DMS114 treated with DMSO at 0.1 percent for 48 hours (cell line): Measurements from ENCODE around the gene LDB2.

Experiments used
- DNase-seq: peaks from one replicate; lab custom pipeline; 2025; ENCODE audit not compliant: unreplicated experiment; lab: John Stamatoyannopoulos, UW

LDB2 gene

DNA sequence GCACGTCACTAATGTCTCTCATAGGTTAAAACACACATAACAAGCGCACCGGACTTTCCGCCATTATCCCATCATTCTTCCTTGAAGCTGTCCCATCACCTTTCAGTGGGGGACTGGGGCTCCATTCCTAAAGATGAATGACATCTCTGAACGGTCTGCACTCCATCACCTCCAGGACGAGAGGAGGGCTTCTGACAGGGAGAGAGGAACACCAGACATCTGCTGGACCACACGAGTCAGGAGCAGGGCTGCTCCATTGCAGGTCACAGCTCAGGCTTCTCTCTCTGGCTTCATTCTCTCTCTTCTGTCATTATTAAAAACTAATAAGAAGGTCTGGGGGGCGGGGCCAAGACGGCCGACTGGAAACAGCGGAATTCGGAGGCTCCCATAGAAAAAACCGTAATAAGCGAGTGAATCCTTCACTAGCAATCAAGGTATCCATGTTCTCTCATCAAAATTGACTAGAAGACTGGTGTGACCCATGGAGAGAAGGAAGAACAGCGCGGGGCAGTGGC lies 289.8 kb downstream of the LDB2 start:
- DNase-seq: no peak

GRCh38 chr4:16608123-16608522 lies 290.3 kb downstream of the LDB2 start:
- DNase-seq: no peak

DNA sequence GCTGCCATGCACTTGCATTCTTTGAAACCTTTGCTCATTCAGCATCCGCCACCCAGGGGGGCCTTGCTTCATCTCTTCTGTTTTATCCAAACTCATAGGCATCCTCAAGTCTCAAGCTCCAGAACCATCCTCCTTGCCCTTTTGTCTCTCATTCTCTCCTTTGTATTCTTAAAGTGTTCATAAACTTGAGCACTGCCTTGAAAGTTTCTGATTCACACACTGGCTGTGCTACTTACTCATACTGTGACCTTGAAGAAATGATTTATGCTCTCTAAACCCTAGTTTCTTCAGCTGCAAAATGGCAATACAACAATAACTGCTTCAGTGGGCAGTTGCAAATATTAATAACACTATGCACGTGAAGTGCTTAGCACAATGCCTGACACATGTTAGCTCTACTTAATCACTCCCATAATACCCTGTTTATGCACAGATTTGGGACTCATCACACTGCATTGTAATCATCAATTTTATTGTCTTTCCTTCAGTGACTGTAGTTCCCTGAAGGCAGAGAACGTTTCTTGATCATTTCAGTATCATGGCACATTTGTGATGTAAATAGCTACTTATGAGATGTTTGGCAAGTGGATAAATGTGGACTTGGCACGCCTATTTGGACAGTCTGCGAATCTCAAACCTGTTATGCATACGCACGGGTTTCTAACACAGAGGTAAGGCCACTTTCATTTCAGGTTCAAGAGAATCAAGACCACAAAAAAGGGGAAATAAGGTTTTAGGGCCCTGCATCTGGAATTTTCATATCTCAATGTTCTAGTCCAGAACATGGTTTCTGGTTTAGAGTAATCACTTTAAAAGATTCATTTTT lies 291.0 kb downstream of the LDB2 start:
- DNase-seq: no peak

GRCh38 chr4:16606691-16607090 lies 291.8 kb downstream of the LDB2 start:
- DNase-seq: no peak

DNA sequence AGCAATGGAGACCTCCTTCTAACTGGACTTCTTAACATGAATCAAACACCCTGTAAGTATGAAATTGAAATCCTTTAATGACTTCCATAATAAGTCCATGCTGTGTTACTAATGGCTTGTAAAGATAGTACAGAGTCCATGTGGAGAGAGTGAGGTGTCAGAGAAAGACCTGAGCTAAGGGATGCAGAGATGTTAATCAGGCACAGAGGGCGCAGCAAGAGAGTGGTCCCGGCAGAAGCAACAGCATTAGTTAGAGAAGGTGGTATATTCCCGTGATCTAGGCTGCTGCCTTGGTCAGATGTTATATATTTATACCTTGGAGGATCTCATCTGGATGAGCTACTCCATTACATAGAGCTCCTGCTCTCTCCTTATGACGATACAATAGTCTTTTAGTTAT lies 295.3 kb downstream of the LDB2 start:
- no peak for DNase-seq

DNA sequence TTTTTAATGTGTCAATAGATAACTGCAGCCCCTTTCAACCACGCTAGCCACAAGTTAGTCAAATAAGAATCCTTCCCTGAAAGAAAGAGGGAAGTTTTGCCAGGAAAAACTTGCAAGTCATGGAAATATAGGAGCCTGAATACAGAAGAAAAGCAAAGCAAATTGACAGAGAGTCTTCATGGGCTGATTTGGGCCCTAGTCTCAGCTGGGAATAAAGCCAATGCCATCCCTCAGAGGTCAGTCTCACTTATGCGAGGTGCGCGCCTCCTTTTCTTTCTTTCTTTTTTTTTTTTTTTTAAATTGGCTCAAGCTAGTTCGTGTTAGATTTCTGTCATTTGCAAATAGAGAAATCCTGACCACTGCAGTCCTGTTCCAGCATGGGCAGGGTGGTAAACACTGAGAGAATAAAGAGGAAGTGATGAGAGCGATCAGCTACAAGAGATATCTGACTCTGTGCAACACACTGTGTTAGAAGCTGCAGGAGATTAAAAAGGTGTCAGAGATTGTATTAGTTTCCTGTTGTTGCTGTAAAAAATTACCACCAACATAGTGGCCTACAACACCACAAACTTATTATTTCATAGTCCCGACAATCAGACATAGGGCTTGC lies 299.7 kb downstream of the LDB2 start:
- DNase-seq: no peak

DNA sequence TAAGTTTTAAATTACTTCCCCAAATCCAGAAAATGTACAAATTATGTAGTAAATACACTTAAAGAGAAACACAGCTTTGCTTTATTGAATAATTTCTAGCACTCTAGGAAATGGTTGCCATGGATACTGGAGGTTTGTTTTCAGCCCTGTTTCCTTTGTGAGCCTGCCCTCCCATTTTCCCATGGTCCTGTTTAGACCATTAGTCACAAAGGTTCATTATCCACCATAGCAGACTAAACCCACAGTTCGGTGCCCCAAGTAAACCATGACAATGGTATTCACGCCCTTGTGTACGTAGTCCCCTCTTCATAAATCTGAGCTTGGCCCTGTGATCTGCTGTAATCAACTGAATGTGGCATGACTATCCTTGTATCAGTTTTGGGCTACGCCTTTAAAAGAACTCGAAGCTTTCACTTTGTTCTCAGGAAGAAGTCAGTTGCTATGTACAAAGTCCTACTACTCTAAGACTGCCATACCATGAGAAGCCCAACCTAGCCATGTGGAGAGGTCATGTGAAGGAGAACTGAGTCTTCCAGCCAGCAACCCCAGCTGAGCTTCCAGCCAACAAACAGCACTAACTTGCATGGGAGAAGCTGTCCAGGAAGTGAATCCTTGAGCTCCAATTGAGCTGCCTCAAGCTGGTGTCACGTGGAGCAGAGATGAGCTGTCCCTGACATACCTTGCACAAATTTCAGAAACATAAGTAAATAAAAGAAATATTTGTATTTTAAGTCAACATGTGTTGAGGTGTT lies 300.4 kb downstream of the LDB2 start:
- no peak for DNase-seq

DNA sequence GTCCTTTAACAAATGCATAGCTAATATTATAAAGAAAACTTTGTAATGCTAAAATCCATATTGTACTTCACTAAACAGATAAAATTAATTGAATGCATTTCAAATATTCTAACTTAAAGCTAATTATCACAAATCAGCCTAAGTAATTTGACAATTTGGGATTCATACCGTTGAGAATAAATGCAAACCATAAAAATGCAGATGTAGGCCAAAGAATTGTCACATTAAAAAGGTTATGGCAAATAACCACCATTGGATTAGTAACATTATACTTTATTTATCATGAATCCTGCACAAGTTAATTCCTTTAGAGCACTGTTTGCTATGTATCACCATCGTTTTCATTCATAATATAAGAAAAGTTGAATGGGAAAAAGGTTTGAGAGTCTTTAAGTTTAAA lies 301.0 kb downstream of the LDB2 start:
- DNase-seq: no peak

GRCh38 chr4:16596267-16596666 lies 302.2 kb downstream of the LDB2 start:
- no peak for DNase-seq

- DNase-seq: no peak
These were observed 304.3 kb downstream of the LDB2 start for GRCh38 chr4:16594128-16594527.

GRCh38 chr4:16593386-16593785 lies 305.1 kb downstream of the LDB2 start:
- DNase-seq: no peak

DNA sequence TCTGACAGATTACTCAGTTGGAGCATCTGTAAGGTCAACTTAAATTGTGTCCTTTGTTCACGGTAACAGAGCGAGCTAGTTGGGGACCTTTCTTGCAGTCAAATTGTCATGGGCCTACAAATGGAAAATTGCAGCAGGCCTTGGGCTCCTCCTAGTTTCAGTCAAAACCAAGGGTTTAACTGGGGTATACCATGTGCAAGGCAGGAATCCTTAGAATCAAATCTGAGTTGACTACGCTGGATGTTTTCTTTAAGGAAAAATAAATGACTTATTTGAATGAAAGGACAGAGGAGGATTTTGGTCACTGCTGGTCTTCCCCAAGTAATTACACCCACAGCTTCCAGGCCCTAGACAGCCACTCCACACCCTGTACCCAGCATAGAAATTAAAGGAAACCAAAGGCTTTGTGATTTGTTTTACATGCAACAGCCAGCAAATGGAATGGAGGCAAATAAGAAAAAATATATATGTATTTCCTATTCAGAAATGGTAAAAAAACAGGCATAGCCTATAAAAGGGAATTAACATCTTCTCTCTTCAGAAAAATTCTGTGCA lies 307.1 kb downstream of the LDB2 start:
- no peak for DNase-seq

DNA sequence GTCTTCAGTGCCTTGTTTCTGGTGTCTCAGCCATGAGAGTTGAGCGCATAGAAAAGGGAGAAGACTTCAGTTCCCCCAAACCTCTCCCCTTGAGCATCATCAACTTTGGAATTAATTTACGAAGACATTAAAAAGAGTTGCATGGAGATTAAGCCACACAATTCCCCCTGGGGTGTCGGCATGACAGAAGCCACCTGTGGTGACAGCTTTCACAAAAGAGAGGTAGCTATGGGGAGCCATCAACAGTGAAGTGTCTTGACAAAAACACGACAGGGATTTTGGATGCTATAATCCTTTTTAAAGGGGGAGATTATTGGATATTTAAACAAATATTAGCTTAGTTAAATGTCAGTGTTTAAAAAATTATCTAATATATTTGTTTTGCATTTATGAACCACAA lies 307.6 kb downstream of the LDB2 start:
- no peak for DNase-seq

GRCh38 chr4:16588651-16589050 lies 309.8 kb downstream of the LDB2 start:
- DNase-seq: no peak

DNA sequence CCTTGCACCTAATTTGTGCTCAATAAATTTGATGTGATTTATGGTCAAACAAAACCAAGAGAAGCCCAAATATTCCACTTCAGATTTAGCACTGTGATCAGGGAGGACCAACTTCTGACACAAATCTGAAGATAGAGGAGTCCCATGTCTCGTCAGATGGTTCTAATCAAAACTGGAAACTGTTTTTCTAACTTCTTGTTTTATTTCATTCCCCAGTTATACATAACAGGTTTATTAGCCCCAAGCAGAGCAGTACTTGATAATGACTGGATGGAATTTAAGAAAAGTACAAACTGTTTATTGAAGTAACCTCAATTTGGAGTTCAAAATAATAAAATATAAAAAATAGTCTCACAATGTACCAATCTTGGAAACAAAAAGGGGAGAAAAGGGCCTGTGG lies 310.3 kb downstream of the LDB2 start:
- no peak for DNase-seq

GRCh38 chr4:16585053-16585452 lies 313.4 kb downstream of the LDB2 start:
- DNase-seq: no peak

DNA sequence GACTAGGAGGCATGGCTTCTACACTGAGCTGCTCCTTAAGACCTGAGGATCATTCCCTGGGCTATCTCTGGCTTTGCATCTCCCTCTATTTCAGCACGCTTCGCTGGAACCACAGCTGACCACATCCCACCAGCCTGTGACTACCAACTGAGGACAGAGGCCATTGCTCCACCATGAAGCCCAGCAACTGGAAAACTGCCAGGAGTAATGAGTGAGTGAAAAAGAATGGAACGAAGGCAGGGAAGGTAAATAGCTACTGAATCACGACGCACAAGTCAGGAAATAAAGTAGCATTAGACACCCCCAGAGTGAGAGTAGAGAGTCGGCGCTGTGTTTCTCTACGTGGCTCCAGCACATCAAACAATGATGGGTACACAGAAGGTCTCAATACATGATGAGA lies 314.7 kb downstream of the LDB2 start:
- no peak for DNase-seq

DNA sequence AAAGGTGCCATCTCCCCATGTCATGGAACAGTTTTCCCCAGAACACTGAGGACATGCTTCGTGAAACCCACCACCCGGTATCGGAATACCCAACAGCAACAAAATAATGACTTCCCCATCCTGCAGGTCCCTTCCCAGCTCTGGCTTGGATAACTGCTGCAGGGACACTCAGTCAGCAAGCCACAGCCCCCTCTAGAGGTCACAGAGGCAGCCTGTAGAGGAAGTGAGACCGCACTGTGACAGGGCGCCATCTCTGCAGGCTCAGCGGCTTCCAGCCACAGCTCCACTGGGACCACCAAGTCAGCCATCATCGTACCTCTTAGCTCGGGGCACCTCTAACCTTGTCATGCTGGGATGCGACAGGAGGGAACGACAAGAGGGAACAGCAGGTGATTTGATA lies 315.9 kb downstream of the LDB2 start:
- no peak for DNase-seq

DNA sequence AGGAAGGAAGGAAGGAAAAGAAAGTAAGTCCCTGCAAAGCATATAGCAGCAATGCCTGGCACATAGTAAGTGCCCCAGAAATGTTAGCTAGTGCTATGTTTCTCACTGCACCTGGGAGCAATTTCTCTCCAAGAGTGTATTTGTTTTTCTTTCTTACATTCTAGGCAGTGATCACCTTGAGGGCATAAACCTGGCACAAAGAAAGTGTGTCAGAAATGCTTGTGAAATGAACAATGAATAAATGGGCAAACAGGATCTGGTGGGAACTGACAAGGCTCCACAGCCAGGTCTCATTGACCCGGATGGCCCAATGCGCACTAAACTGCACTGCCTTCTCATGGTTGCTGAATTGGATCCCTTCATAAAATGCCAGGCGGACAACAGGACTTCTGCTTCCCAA lies 316.4 kb downstream of the LDB2 start:
- no peak for DNase-seq

DNA sequence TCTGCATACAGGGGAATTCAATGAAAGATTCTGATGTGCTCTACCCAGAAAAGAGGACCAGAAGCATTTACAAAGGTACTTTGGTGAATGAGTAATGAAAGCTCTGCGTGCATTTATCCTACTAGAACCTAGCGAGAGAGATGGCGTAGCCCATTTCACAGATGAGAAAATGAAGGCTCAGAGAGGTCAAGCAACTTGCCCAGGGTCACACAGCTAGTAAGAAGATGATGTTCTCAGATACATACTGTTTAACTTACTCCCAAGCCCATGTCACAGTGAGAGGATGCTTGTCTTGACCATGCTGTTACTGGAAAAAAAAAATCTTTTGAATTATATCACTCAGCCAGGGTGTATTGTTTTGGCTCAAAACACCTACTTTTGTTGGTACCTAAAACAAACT lies 317.3 kb downstream of the LDB2 start:
- no peak for DNase-seq

DNA sequence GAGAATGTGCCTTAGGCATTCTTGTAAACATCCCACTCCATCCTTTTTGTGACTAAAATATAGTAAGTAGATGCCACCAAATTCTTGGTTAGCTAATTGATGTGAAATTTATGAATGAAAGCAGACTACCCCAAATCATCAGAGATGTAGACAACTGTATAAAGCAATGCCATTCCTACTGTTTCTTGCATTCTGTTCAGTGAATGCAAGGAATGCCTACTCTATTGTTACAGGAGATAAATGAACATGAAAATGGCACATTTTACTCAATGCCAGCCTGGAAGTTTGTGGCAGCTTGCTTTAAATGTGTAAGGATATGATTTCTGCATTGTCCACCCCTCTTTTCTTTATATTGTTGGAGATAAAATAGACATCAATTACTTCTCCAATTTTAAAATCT lies 317.9 kb downstream of the LDB2 start:
- DNase-seq: no peak

- no peak for DNase-seq
These were observed 318.6 kb downstream of the LDB2 start for GRCh38 chr4:16579866-16580265.
